K562 (cell line): ENCODE results near the gene UBE2G2. TPM values are rescaled to one million over a fixed set of nuclear protein-coding genes. Genes with fewer than 3 reads are reported as not detected.

ENCODE experiments used
- ATAC-seq: fragments of 200-7000 bp; cut with Tn5 transposase; 3 replicates; pipeline ENCODE4 v1.9.1; 2020; ENCODE audit warnings: moderate library complexity
- BruUV-seq: library from RNA; stranded (reverse); fragments of 400-500 nt; replicated peaks from 2 replicates; lab custom pipeline; 2021; lab: Mats Ljungman, UMichigan
- CTCF ChIA-PET: fragments of 300-600 bp; formaldehyde crosslinking; extraction: SDS; loops from one replicate; lab custom pipeline; 2021; ENCODE audit warnings: low intra/inter-chr PET ratio; lab: Yijun Ruan, JAX
- POLR2A ChIA-PET: fragments of 300-600, 350-650 bp; sonication (Branson Sonifier 250); formaldehyde crosslinking; extraction: SDS; loops from one replicate; lab custom pipeline; 2021; ENCODE audit warnings: antibody characterized with exemption, inconsistent platforms; lab: Yijun Ruan, JAX
- DNase-seq, 4 experiments: peaks; one replicate each; pipeline versions ENCODE4 v3.0.0 to v3.0.0-alpha.2; 2011 to 2018; ENCODE audit warnings: low spot score in 3 of 4, mixed read lengths in 3 of 4; ENCODE audit errors: extremely low read depth in 1 of 4
- FAIRE-seq: peaks from 2 replicates; lab custom pipeline; 2011; peaks lifted over from hg19 to GRCh38; lab: Jason Lieb, UNC
- H2AFZ ChIP-seq: 2 replicates; pipeline ENCODE4 v1.6.0; 2011; ENCODE audit warnings: low read depth, low read length, control low read depth, inconsistent platforms
- H3K27ac ChIP-seq: fragments of 200-600 bp; 3 replicates; pipeline ENCODE4 v1.8.0; 2011; ENCODE audit warnings: low read depth, mild to moderate bottlenecking, control low read depth, inconsistent platforms, low read length, moderate library complexity, mixed read lengths; ENCODE audit errors: extremely low read depth
- H3K27me3 ChIP-seq, 2 experiments: fragments of 300-600 bp in 1 of 2; 2 replicates in 1 of 2; 3 replicates in 1 of 2; pipeline versions ENCODE4 v1.6.0 to v1.8.0; 2011; ENCODE audit warnings: inconsistent platforms in 2 of 2, low read length in 2 of 2, mild to moderate bottlenecking in 1 of 2, mixed read lengths in 1 of 2, moderate library complexity in 1 of 2; ENCODE audit not compliant: control insufficient read depth in 2 of 2, insufficient read depth in 2 of 2
- H3K36me3 ChIP-seq: fragments of 300-600 bp; 3 replicates; pipeline ENCODE4 v1.8.0; 2011; ENCODE audit warnings: mild to moderate bottlenecking, low read length, inconsistent platforms; ENCODE audit not compliant: control insufficient read depth, insufficient read depth
- H3K4me1 ChIP-seq, 2 experiments: fragments of 200-600 bp in 1 of 2; replicated peaks in 1 of 2; 2 replicates in 1 of 2; 3 replicates in 1 of 2; pipeline versions ENCODE4 v1.5.1 to v1.8.0; 2011; ENCODE audit warnings: inconsistent platforms in 2 of 2, low read length in 2 of 2, mild to moderate bottlenecking in 1 of 2, mixed read lengths in 1 of 2, moderate library complexity in 1 of 2; ENCODE audit not compliant: control insufficient read depth in 2 of 2, insufficient read depth in 2 of 2
- H3K4me2 ChIP-seq: 2 replicates; pipeline ENCODE4 v1.6.1; 2011; ENCODE audit warnings: low read length, control low read depth, inconsistent platforms, mixed read lengths; ENCODE audit not compliant: insufficient read depth
- H3K4me3 ChIP-seq: fragments of 200-600 bp; sonication (generic), shearing (Covaris generic); 2 replicates; pipeline ENCODE4 v1.5.1; 2016; ENCODE audit warnings: control low read depth, inconsistent platforms
- H3K79me2 ChIP-seq: fragments of 200-600 bp; 3 replicates; pipeline ENCODE4 v1.8.0; 2011; ENCODE audit warnings: low read length, inconsistent platforms; ENCODE audit not compliant: control insufficient read depth, insufficient read depth
- H3K9ac ChIP-seq, 2 experiments: 2 replicates each; pipeline versions ENCODE4 v1.6.0 to v1.6.1; 2011; ENCODE audit warnings: low read depth in 2 of 2, low read length in 2 of 2, control low read depth in 1 of 2, inconsistent platforms in 1 of 2, mild to moderate bottlenecking in 1 of 2, mixed read lengths in 1 of 2; ENCODE audit not compliant: insufficient read depth in 1 of 2
- H3K9me1 ChIP-seq: one replicate; pipeline ENCODE4 v1.6.0; 2011; ENCODE audit warnings: inconsistent platforms, mild to moderate bottlenecking, low read length, moderate library complexity; ENCODE audit not compliant: control insufficient read depth, insufficient read depth
- H3K9me3 ChIP-seq: replicated peaks from 2 replicates; pipeline ENCODE4 v1.5.1; 2011; ENCODE audit warnings: low read depth, low read length, inconsistent platforms; ENCODE audit not compliant: control insufficient read depth, insufficient read depth
- H4K20me1 ChIP-seq: replicated peaks from 2 replicates; pipeline ENCODE4 v1.6.1; 2011; ENCODE audit warnings: low read length, inconsistent platforms, mixed read lengths; ENCODE audit not compliant: control insufficient read depth, insufficient read depth
- CHD4 ChIP-seq: fragments of 200-600 bp; sonication (generic); IDR thresholded peaks from 3 replicates; pipeline ENCODE4 v1.6.1; 2012; ENCODE audit warnings: low read depth, mild to moderate bottlenecking, mixed read lengths, low read length, inconsistent platforms; ENCODE audit not compliant: insufficient read depth, insufficient replicate concordance, poor library complexity, severe bottlenecking
- KAT8 ChIP-seq: fragments of 450-650 bp; IDR thresholded peaks from 2 replicates; pipeline ENCODE4 v1.6.1; 2016; ENCODE audit warnings: low read depth, mild to moderate bottlenecking
- MBD1 ChIP-seq: fragments of 250-450 bp; sonication (Bioruptor Pico); IDR thresholded peaks from 2 replicates; pipeline ENCODE4 v1.8.0; 2022; ENCODE audit warnings: inconsistent platforms
- NCOR1 ChIP-seq: fragments of 450-650 bp; IDR thresholded peaks from 2 replicates; pipeline ENCODE4 v1.6.1; 2016; ENCODE audit warnings: mild to moderate bottlenecking, moderate library complexity
- RBM14 ChIP-seq: fragments of 200-400 bp; formaldehyde crosslinking; IDR thresholded peaks from 2 replicates; pipeline ENCODE4 v1.6.1; 2018; ENCODE audit warnings: low read depth, mild to moderate bottlenecking, low read length, moderate library complexity, borderline replicate concordance; ENCODE audit not compliant: insufficient read depth
- RBM34 ChIP-seq: fragments of 200-400 bp; formaldehyde crosslinking; IDR thresholded peaks from 2 replicates; pipeline ENCODE4 v1.6.1; 2018; ENCODE audit warnings: low read length, borderline replicate concordance; ENCODE audit not compliant: insufficient read depth
- RCOR1 ChIP-seq, 2 experiments: IDR thresholded peaks; 2 replicates each; pipeline ENCODE4 v1.6.1; 2012; ENCODE audit warnings: low read depth in 2 of 2, low read length in 2 of 2, borderline replicate concordance in 1 of 2, improper control_type of control experiment in 1 of 2
- SMAD3 ChIP-seq: fragments of 450-650 bp; formaldehyde crosslinking; conservative IDR thresholded peaks from 2 replicates; pipeline ENCODE4 v1.4.0; 2020; ENCODE audit warnings: mild to moderate bottlenecking
- SMARCE1 ChIP-seq: fragments of 450-650 bp; IDR thresholded peaks from 2 replicates; pipeline ENCODE4 v1.7.1; 2016; ENCODE audit warnings: mild to moderate bottlenecking
- SRF ChIP-seq, 2 experiments: fragments of 250-450, 450-650 bp in 1 of 2; sonication (Bioruptor Pico) in 1 of 2; sonication (generic) in 1 of 2; formaldehyde crosslinking; IDR thresholded peaks; 2 replicates each; pipeline versions ENCODE4 v1.5.0 to v1.5.1; 2020 to 2022; ENCODE audit warnings: mild to moderate bottlenecking in 1 of 2, missing genetic modification reagents in 1 of 2
- U2AF2 ChIP-seq: fragments of 200-400 bp; formaldehyde crosslinking; optimal IDR thresholded peaks from 2 replicates; pipeline ENCODE3; 2017; ENCODE audit warnings: low read depth, mild to moderate bottlenecking, low read length
- ZC3H11A ChIP-seq: IDR thresholded peaks from 2 replicates; pipeline ENCODE4 v1.6.1; 2012; ENCODE audit warnings: low read depth, low read length, improper control_type of control experiment
- ZNF232 ChIP-seq: sonication (generic); formaldehyde crosslinking; IDR thresholded peaks from 2 replicates; pipeline ENCODE4 v1.8.0; 2022; ENCODE audit warnings: mild to moderate bottlenecking, missing genetic modification reagents
- ZNF263 ChIP-seq: sonication (generic); formaldehyde crosslinking; IDR thresholded peaks from 2 replicates; pipeline ENCODE4 v1.8.0; 2022; ENCODE audit warnings: mild to moderate bottlenecking, missing genetic modification reagents, borderline replicate concordance
- WGBS: fragments of 100-300 bp; shearing (Covaris generic); methylation state at CpG from one replicate; pipeline ENCODE4 v1.1.6; 2016; ENCODE audit warnings: low coverage, mixed read lengths; ENCODE audit not compliant: insufficient coverage; ENCODE audit errors: missing lambda C conversion rate; 5-methylcytosine and 5-hydroxymethylcytosine counted together
- in situ Hi-C: fragments of 300-500 bp; cut with MboI; formaldehyde crosslinking; loops from 4 replicates; pipeline ENCODE4 v1.15.0; 2018; ENCODE audit warnings: inconsistent platforms, mixed read lengths
- intact Hi-C: fragments of 100-400 bp; cut with micrococcal nuclease; formaldehyde crosslinking; loops from 2 replicates; pipeline ENCODE4 v1.14.2; 2022
- polyA plus RNA-seq, 8 experiments: library from polyadenylated mRNA; depleted of rRNA in 4 of 8; stranded (reverse) in 5 of 8; unstranded in 3 of 8; fragments of >200 nt; fragmentation: Nextera tagmentation in 2 of 8; fragmentation: Illumina TruSeq in 1 of 8; extraction: Ambion mirVana in 2 of 8; extraction: Trizol in 1 of 8; gene quantifications; 2 replicates each; pipeline versions ENCODE4 v1.2.1 to v1.2.3, GENCODE V29; 2011 to 2014; ENCODE audit warnings: inconsistent platforms in 1 of 8, missing spikeins in 1 of 8
- total RNA-seq, 7 experiments: library from RNA; depleted of rRNA in 6 of 7; stranded (reverse); fragments of >200 nt in 6 of 7; fragmentation: Illumina TruSeq in 2 of 7; extraction: Trizol in 2 of 7; gene quantifications; 2 replicates each; pipeline versions ENCODE4 v1.2.1 to v1.2.3, GENCODE V29; 2011 to 2021; ENCODE audit warnings: low replicate concordance in 1 of 7
- TF ChIP-seq, protein P1 (sequence below): fragments of 450-650 bp; formaldehyde crosslinking; conservative IDR thresholded peaks from 2 replicates; pipeline ENCODE4 v1.4.0; 2022; ENCODE audit warnings: mild to moderate bottlenecking, missing genetic modification characterization
- TF ChIP-seq, protein P2 (sequence below), 3 experiments: IDR thresholded peaks in 2 of 3; conservative IDR thresholded peaks in 1 of 3; 2 replicates each; pipeline ENCODE4 v1.5.1; 2011 to 2012; ENCODE audit warnings: low read length in 3 of 3, mild to moderate bottlenecking in 3 of 3, control low read depth in 2 of 3, improper control_type of control experiment in 1 of 3, inconsistent platforms in 1 of 3, low read depth in 1 of 3, mixed read lengths in 1 of 3, moderate library complexity in 1 of 3; ENCODE audit not compliant: insufficient read depth in 2 of 3

UBE2G2 gene
- total and polyA plus RNA-seq, 9 of the 15 experiments (the other 6 are each of a cell fraction or from before 2014, with no cell fraction given), result 47.5 to 225 (median 140) TPM

DNA sequence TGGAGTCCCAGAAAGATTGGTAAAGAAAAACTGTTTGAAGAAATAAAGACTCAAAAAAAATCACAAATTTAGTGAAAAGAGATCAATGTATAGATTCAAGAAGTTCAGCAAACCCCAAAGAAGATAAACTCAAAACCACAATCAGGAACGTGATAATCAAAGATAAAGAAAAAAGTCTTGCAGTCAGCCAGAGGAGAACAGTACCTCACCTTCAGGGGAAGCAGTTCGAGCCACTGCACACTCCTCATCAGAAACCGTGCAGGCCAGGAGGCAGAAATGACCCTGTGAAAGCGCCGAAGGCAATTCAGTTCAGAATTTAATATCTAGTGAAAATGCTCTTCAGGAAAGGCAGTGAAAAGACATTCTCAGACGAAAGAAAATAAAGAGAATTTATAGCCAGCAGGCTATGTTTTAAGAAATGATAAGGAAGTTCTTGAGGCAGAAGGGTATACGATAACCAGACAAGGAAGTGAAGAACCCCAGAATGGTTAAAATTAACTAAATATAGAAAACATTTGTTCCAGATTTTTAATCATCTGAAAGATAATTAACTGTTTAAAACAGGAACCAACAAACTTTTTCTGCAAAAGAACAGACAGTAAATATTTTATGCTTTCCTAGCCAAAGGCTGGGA is 29.7 kb upstream of the UBE2G2 start:
- intact Hi-C loops, result loop anchor here (10.0 kb wide), 1 partner anchor 787 kb away; no protein-coding TSS in a partner anchor
- TF ChIP-seq SMARCE1 (0 out of 2 replicates have a peak, but pooled peaks have one; percentile 17), KAT8 (no peak), RBM34 (no peak), ZNF263 (CRISPR knock-in tag) (no peak), ZC3H11A (no peak), RBM14 (no peak), RCOR1 (IDR thresholded peaks at IDR 0.05; ENCODE audit: borderline replicate concordance in 1 of 2, low read depth in 2 of 2, low read length in 2 of 2) (0 out of 4 replicates have a peak, but pooled peaks of 1 of the 2 experiments have one; percentile 26), SRF (CRISPR knock-in tag; IDR thresholded peaks at IDR 0.05) (no peak), NCOR1 (0 out of 2 replicates have a peak, but pooled peaks have one; percentile 10), MBD1 (CRISPR knock-in tag) (no peak), CHD4 (no peak), SMAD3 (CRISPR knock-in tag) (no peak), ZNF232 (no peak), U2AF2 (no peak)
- TF ChIP-seq, protein P1, sequence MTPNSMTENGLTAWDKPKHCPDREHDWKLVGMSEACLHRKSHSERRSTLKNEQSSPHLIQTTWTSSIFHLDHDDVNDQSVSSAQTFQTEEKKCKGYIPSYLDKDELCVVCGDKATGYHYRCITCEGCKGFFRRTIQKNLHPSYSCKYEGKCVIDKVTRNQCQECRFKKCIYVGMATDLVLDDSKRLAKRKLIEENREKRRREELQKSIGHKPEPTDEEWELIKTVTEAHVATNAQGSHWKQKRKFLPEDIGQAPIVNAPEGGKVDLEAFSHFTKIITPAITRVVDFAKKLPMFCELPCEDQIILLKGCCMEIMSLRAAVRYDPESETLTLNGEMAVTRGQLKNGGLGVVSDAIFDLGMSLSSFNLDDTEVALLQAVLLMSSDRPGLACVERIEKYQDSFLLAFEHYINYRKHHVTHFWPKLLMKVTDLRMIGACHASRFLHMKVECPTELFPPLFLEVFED (CRISPR knock-in tag), result no peak
- TF ChIP-seq, protein P2, sequence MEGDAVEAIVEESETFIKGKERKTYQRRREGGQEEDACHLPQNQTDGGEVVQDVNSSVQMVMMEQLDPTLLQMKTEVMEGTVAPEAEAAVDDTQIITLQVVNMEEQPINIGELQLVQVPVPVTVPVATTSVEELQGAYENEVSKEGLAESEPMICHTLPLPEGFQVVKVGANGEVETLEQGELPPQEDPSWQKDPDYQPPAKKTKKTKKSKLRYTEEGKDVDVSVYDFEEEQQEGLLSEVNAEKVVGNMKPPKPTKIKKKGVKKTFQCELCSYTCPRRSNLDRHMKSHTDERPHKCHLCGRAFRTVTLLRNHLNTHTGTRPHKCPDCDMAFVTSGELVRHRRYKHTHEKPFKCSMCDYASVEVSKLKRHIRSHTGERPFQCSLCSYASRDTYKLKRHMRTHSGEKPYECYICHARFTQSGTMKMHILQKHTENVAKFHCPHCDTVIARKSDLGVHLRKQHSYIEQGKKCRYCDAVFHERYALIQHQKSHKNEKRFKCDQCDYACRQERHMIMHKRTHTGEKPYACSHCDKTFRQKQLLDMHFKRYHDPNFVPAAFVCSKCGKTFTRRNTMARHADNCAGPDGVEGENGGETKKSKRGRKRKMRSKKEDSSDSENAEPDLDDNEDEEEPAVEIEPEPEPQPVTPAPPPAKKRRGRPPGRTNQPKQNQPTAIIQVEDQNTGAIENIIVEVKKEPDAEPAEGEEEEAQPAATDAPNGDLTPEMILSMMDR (IDR thresholded peaks at IDR 0.05 in 2 of 3, conservative IDR thresholded peaks at IDR 0.05 in 1 of 3; ENCODE audit: insufficient read depth in 2 of 3, low read depth in 1 of 3, low read length in 3 of 3), result no peak

More for the DNA sequence above, 29.7 kb upstream of the UBE2G2 start:
- Histone ChIP-seq H3K79me2 (no peaks in the 10 kb centered on the region), H3K4me1 (peaks cover 16 to 23% of the 10 kb centered on the region in 2 experiments), H3K4me3 (no peak overlapping the region), H3K9me3 (peaks cover 16% of the 10 kb centered on the region), H3K9ac (no peak overlapping the region), H3K27ac (no peak overlapping the region), H4K20me1 (0 out of 2 replicates have a peak, but pooled peaks cover under 1% of the 10 kb centered on the region), H3K36me3 (no peaks in the 10 kb centered on the region), H3K4me2 (no peak overlapping the region), H3K27me3 (no peaks in the 10 kb centered on the region), H2AFZ (no peak overlapping the region), H3K9me1 (no peaks in the 10 kb centered on the region)
- ChIA-PET POLR2A (no interaction called here), CTCF (interaction anchor here (0.7 kb wide), 1 partner anchor 10 kb away, joined by 3 read pairs; no protein-coding TSS in a partner anchor)
- in situ Hi-C loops, result no loop called here
- FAIRE-seq (no peak), ATAC-seq (no peak), DNase-seq (no peak)
- 6% methylated on average over 7 of the region's 7 CpGs for WGBS
- no TSS peak for BruUV-seq
